Measurements from ENCODE around the gene CD3G. TPM values are rescaled to one million over a fixed set of nuclear protein-coding genes. Genes with fewer than 3 reads are reported as not detected.
"Not testable (repeated sequence)": the region's sequence is repeated elsewhere in the genome, so short reads cannot be mapped to it uniquely, and the experiment has no call there.

CD3G gene
- not detected in 2 replicates for total RNA-seq

- DNase-seq, result no peak
Measured at GRCh38 chr11:118343981-118344515, at the start of gene CD3G. Gene CD3G, plus strand, starts transcription at chr11:118344344. Its CDS starts 80 bp downstream, at chr11:118344424.

- DNase-seq, result no peak
Measured at GRCh38 chr11:118295199-118295598, 48.9 kb upstream of the CD3G start.

DNA sequence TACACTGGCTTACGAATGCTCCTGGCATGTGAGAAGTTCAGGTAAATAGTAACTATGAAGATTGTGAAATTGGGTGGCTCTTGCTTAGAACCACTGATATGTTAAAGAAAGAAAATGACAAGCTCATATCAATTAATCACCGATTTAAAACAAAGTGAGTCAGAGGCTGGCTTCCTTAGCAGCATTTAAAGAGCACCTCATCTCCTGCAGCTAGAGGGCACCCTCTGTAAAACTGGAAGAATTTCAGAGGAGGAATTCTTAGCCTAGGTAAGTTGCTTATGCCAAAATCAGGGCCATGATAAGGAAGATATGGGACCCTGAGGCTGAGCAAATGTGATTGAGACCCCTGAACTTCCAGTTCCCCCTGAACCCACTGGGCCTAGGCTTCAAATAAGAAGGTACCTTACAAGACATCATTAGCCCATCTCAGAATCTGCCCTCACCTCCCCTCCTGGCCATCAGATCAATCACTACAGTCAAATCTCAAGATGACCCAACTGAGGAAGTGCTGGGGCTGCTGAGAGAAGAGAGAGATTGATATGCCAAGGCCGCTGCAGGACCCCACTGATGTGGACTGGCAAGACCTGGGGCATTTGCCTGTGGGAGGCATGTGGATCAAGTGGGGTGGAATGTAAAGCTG is 48.2 kb upstream of the CD3G start:
- DNase-seq, result peak; percentile 74

- DNase-seq, result no peak
Measured at GRCh38 chr11:118301600-118302195, 42.4 kb upstream of the CD3G start.

DNA sequence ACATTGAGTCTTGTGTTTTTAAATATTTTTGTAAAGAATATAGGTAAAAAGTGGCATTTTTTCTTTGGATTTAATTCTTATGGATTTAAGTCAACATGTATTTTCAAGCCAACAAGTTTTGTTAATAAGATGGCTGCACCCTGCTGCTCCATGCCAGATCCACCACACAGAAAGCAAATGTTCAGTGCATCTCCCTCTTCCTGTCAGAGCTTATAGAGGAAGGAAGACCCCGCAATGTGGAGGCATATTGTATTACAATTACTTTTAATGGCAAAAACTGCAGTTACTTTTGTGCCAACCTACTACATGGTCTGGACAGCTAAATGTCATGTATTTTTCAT is 39.9 kb upstream of the CD3G start:
- no peak for DNase-seq

DNA sequence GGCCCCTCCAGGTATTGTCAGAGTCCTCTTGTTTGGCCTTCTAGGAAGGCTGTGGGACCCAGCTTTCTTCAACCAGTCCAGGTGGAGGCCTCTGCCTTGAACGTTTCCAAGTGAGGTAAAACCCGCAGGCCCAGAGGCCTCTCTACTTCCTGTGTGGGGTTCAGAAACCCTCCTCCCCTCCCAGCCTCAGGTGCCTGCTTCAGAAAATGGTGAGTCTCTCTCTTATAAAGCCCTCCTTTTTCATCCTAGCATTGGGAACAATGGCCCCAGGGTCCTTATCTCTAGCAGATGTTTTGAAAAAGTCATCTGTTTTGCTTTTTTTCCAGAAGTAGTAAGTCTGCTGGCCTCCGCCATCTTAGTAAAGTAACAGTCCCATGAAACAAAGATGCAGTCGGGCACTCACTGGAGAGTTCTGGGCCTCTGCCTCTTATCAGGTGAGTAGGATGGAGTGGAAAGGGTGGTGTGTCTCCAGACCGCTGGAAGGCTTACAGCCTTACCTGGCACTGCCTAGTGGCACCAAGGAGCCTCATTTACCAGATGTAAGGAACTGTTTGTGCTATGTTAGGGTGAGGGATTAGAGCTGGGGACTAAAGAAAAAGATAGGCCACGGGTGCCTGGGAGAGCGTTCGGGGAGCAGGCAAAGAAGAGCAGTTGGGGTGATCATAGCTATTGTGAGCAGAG is 39.4 kb upstream of the CD3G start, which contains the start of gene CD3E:
Gene CD3E (plus strand): TSS at position 163 of the 681 bp plus-strand sequence. CDS start 223 bp downstream, at position 386.
- no peak for DNase-seq

DNA sequence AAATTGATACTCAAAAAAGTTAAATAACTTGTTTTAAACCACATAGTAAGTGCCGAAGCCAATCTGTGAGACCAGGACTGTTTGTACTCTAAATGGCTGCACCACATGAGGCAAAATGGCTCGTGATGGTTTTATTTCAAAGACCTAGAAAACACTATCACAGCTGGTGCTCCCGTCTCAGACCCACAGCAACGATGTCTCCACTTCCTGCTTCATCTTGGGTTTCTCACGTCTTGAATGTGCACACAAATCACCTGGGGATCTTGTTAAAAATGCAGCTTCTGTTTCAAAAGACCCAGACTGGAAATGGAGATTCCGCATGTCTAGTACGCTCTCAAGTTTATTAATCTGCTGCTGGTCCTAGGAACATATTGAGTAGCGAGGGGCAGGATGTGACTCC is 38.4 kb upstream of the CD3G start:
- DNase-seq, result no peak

DNA sequence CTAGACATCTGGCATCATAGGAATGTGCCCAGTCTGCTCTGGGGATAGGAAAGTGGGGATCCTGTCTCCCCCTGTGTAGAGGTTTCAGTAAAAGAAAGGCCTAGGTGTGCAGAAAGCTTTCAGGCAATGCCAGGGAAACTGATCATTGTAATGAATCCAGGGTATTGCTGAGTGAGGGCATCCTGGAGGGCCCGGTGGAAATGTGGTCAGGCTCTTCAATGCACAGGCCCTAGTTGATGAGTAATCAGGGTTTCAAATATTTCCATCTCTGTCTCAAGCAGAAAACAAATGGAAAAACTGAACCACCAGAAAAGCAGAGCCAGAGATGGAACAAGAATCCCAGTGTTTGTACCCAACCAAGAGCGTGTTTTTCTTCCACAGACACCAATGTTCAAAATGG is 37.6 kb upstream of the CD3G start:
- DNase-seq, result no peak

- not testable (repeated sequence) for DNase-seq
Measured at GRCh38 chr11:118308995-118309528, 35.1 kb upstream of the CD3G start.

DNA sequence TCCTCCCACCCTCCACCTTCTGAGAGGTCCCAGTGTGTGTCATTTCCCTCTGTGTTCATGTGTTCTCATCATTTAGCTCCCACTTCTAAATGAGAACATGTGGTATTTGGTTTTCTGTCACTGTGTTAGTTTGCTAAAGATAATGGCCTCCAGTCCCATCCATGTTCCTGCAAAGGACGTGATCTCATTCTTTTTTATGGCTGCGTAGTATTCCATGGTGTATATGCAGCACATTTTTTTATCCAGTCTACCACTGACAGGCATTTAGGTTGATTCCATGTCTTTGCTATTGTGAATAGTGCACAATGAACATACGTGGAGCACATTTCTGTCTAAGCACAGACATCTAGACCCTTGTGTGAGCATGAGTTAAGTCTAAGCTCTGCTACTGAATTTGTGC is 33.9 kb upstream of the CD3G start:
- DNase-seq, result no peak

- peak; percentile 15 for DNase-seq
Measured at GRCh38 chr11:118310781-118311485, 33.2 kb upstream of the CD3G start.

DNA sequence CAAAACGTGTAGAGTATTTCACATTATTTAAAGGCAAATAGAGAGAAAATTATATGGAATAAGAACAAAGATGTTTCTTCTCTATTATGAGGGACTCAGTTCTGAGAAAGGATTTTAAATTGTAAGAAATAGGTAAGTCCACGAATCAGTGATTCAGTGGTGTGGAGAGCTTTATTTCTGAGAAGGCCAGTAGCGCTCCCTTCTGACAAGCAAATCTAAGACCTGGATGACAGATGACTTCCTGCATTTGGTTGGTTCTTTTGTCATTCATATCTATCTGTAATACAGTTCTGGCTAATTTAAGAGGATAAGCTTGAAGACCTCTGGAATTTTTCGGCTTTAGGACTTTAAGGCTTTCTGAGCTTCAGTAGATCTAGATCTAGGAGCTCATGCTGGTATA is 32.6 kb upstream of the CD3G start:
- no peak for DNase-seq

- DNase-seq, result no peak
Measured at GRCh38 chr11:118312328-118312727, 31.8 kb upstream of the CD3G start.

DNA sequence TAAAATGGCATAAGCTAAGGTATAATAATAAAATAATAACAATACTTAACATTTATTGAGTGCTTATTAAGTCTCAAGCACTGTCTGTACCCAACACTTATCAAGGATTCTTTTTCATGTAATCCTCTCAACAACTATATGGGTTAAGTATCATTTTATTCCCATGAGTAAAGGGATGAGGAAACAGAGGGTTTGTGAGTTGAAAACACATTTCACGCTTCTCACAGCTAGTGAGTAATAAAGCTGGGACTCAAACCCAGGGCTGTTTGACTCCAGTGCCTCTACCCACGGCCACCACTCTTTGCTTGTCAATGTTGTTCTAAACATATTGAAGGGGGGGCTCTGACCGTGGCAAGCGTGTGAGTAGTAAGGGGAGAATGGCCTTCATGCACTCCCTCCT is 30.9 kb upstream of the CD3G start:
- no peak for DNase-seq

DNA sequence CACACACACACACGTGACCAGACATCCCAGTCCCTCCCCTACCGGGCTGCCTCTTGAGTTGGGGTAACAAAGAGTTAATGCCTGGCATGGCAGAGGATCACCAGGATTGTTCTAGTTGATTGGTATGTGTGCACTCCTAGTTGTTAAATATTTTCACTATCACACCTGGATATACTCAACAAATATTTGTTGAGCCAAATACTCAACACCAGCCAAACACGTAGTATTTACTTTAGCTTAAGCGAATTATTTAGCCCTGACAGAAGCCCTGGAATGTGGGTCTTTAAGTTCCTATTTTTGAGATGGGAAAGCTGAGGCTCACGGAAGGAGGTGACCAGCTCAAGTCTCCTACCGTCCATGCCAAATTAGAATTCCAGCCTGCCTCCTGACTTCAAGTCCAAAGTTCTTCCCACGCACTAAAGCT is 29.1 kb upstream of the CD3G start:
- no peak for DNase-seq

DNA sequence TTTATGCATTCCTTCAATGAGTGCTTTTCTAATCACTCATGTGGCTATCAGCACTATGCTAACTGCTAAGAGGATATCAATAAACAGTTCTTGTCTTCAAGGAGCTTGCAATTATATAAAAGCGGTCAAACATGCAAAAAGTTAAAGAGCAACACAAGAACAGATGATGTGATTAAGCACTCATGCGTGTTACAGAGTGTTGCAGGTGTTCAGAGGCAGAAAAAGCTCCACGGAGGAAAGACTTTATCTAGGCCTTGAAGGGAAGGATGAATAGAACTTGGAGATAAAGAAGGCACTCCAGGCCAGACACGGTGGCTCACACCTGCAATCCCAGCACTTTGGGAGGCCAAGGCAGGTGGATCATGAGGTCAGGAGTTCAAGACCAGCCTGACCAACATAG is 26.0 kb upstream of the CD3G start:
- DNase-seq, result no peak

DNA sequence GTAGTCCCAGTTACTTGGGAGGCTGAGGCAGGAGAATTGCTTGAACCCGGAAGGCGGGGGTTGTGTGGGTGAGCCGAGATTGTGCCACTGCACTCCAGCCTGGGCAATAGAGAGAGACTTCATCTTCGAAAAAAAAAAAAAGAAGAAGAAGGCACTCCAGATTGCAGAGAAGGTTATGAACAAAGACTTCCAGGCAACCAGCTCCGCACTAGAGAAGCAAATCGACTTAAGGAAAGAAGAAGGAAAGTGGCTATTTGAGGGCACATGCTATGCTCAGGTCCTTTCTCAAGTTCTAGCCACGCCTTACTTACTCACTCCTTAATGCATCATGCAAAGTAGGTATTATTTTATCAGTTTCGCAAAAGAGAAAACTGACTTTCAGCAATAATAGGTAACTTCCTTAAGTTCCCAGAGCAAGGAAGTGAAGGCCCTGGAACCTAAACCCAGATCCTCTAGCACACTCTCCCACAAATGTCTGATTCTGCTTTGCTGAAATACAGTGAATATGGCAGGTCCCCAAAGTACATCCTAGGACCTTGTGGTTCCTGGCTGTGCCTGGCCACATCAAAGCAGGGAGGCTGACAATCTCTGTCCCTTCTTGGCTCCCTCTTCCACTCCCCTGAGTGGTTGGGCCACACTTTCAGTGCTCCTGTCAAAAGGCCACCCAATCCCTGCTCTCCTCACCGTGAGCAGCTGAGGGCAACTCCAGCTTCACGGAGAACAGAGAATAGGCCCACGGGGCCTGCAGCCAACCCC is 25.4 kb upstream of the CD3G start:
- no peak for DNase-seq

GRCh38 chr11:118319337-118319707 is 24.8 kb upstream of the CD3G start:
- no peak for DNase-seq

GRCh38 chr11:118320515-118320914 is 23.6 kb upstream of the CD3G start:
- DNase-seq, result no peak

- no peak for DNase-seq
Measured at GRCh38 chr11:118321386-118322082, 22.6 kb upstream of the CD3G start.

- no peak for DNase-seq
Measured at GRCh38 chr11:118322721-118323120, 21.4 kb upstream of the CD3G start.

DNA sequence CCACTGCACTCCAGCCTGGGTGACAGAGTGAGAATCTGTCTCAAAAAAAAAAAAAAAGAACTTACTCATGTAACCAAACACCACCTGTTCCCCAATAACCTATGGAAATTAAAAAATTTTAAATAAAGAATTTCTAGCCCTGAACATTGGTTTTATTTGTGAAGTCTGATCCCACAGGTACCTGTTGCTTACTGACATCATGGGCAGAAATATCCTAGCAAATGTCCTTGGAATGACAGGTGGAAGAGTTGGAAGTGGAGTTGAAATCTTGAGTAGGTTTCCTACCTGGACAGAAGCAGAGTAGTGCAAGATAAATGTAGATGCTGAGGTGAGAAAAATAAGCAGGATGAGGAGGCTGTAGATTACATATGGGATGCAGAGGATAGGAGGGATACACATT is 18.9 kb upstream of the CD3G start:
- no peak for DNase-seq
